Mesothelial cell of epicardium (in vitro differentiated cells): ENCODE measurements around the gene ABCG2. TPM values are rescaled to one million over a fixed set of nuclear protein-coding genes. Genes with fewer than 3 reads are reported as not detected.
A peak's percentile ranks its signal among the peaks of the same experiment; 100 is the strongest.

ENCODE experiments used
- DNase-seq, 2 experiments: peaks; one replicate each; pipeline ENCODE4 v3.0.0; 2021; ENCODE audit warnings: low spot score in 2 of 2; ENCODE audit not compliant: unreplicated experiment in 2 of 2
- H3K27ac Mint-ChIP-seq: 2 replicates; pipeline ENCODE4 v1.8.0; 2021; ENCODE audit warnings: mixed read lengths
- H3K27me3 Mint-ChIP-seq: 2 replicates; pipeline ENCODE4 v1.8.0; 2021; ENCODE audit warnings: low read depth, mixed read lengths
- H3K36me3 Mint-ChIP-seq: 2 replicates; pipeline ENCODE4 v1.8.0; 2021; ENCODE audit warnings: mixed read lengths
- H3K4me1 Mint-ChIP-seq: 2 replicates; pipeline ENCODE4 v1.8.0; 2021; ENCODE audit warnings: mixed read lengths
- H3K4me3 Mint-ChIP-seq: 2 replicates; pipeline ENCODE4 v1.8.0; 2021; ENCODE audit warnings: mild to moderate bottlenecking, moderate library complexity, mixed read lengths
- H3K9me3 Mint-ChIP-seq: 2 replicates; pipeline ENCODE4 v1.8.0; 2021; ENCODE audit warnings: mixed read lengths
- total RNA-seq: library from RNA; stranded (reverse); gene quantifications from 3 replicates; pipeline ENCODE4 v1.2.1, GENCODE V29; 2021
- TF ChIP-seq, protein P1 (sequence below): fragments of 200-600 bp; sonication (generic); IDR thresholded peaks from one replicate; pipeline ENCODE4 v1.5.0; 2021; ENCODE audit warnings: antibody characterized with exemption; ENCODE audit not compliant: unreplicated experiment

Gene ABCG2
- 0.82 to 0.92 TPM (median 0.86 TPM) in 3 replicates for total RNA-seq

DNA sequence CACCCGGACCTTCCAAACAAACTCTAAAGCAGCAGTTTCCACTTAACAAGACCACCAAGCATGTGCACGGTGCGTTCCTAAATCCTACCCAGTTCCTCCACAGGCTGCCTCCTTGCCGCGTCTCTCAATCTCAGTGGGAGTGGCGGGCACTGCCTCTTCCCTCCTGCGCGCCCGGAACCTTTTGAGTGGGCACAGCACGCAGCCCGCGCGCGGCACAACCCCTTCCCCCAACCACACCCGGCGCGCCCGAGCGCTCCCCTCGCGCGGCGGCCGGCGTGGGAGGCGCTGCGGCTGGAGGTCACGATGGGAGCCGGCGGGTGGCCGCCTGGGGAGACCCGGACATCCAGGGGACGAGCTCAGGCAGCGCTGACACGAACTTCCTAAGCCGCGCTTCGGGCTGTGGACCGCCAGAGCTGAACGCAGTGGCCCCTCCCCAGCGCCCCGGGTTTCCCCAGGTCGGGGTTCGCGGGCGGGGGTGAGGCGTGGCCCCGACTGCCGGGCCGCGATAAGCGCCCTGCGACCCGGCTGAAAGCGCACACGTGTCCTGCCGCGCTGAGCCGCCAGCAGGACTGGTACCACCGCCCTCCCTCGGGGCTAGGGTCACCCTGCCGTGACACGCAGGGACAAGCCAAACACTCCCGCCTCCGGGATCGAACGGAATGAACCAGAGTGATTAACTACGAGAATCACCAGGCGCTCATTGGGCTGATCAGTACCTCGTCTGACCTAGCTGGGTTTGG is at the start of gene ABCG2:
TSS of gene ABCG2 (minus strand) at position 151 of the 740 bp plus-strand sequence. CDS start 18,644 bp downstream, outside the sequence.
- Mint-ChIP-seq H3K4me1 (peaks cover 10% of the 10 kb centered on the region), H3K27ac (no peak within 1 kb of the TSS), H3K27me3 (peaks cover 23% of the 10 kb centered on the region), H3K36me3 (peaks cover 2% of the 10 kb centered on the region), H3K4me3 (peak within 1 kb of the TSS; percentile 69), H3K9me3 (no peaks in the 10 kb centered on the region)
- peak; percentile 22 to 39 for DNase-seq
- TF ChIP-seq, protein P1, sequence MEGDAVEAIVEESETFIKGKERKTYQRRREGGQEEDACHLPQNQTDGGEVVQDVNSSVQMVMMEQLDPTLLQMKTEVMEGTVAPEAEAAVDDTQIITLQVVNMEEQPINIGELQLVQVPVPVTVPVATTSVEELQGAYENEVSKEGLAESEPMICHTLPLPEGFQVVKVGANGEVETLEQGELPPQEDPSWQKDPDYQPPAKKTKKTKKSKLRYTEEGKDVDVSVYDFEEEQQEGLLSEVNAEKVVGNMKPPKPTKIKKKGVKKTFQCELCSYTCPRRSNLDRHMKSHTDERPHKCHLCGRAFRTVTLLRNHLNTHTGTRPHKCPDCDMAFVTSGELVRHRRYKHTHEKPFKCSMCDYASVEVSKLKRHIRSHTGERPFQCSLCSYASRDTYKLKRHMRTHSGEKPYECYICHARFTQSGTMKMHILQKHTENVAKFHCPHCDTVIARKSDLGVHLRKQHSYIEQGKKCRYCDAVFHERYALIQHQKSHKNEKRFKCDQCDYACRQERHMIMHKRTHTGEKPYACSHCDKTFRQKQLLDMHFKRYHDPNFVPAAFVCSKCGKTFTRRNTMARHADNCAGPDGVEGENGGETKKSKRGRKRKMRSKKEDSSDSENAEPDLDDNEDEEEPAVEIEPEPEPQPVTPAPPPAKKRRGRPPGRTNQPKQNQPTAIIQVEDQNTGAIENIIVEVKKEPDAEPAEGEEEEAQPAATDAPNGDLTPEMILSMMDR = no peak

DNA sequence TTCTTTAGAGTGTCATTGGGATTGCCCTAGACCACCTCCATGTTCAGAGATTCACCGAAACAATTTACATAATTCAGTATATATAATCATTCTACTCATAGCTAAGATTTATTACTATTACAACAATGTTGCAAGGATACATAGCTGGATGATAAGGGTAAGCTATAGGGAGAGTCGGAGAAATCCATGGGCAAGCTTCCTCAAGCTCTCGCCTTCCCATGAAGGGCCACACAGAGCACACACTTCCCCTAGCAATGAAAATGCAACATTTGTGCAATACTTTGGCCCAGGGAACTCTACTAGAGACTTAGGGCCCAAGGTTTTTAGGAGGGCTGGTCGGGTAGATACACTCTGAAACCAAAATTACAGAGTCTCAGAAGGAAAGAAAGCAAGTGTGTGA is 49.7 kb upstream of the ABCG2 start:
- Mint-ChIP-seq H3K27me3 (peaks cover 6% of the 10 kb centered on the region), H3K4me1 (peaks cover 2% of the 10 kb centered on the region), H3K9me3 (no peaks in the 10 kb centered on the region), H3K27ac (no peak overlapping the region), H3K4me3 (no peak overlapping the region), H3K36me3 (no peaks in the 10 kb centered on the region)
- TF ChIP-seq, protein P1 = no peak
- DNase-seq = no peak

DNA sequence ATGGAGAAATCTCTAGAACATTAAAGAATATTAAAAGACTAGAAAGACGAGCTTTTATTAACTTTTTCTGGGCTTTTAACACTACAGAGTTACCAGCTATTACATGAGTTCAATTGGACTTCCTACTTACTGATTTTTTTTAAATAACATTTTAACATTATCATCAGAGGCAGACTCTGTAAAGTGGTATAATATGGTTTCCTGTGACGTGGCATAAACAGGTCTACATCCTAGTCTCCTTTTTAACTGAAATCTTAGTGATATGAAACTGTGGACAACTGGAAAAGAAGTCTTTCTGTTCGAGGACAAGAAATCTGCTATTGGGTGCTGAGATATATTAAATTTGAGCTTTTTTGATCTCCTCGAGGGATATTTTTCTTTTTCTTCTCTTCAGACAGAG is 48.7 kb upstream of the ABCG2 start:
- Mint-ChIP-seq H3K4me1 (peaks cover 2% of the 10 kb centered on the region), H3K27ac (no peak overlapping the region), H3K4me3 (no peak overlapping the region), H3K9me3 (no peaks in the 10 kb centered on the region), H3K27me3 (peaks cover 2% of the 10 kb centered on the region), H3K36me3 (no peaks in the 10 kb centered on the region)
- TF ChIP-seq, protein P1 = no peak
- DNase-seq = no peak

DNA sequence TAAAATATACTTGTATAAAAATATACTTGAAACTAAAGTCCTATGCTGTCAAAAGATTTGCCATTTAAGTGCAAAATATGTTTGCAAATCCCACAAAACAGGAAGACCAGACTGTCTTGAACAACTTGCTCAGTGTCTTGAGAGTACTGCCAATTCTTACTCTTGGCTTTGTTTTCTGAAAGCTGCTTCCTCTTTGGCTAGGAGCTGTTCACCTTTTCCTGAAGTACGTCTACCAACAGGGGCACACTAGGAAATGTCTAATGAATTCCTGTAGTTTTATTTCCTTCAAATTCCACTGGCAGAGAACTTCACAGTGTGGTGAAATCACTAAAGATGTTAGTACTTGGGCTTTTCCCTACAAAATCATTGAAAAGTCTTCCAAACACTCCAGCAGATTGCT is 46.4 kb upstream of the ABCG2 start:
- no peak for DNase-seq
- Mint-ChIP-seq H3K4me1 (no peaks in the 10 kb centered on the region), H3K36me3 (no peaks in the 10 kb centered on the region), H3K27ac (no peak overlapping the region), H3K27me3 (no peaks in the 10 kb centered on the region), H3K9me3 (no peaks in the 10 kb centered on the region), H3K4me3 (no peak overlapping the region)
- TF ChIP-seq, protein P1 = no peak

DNA sequence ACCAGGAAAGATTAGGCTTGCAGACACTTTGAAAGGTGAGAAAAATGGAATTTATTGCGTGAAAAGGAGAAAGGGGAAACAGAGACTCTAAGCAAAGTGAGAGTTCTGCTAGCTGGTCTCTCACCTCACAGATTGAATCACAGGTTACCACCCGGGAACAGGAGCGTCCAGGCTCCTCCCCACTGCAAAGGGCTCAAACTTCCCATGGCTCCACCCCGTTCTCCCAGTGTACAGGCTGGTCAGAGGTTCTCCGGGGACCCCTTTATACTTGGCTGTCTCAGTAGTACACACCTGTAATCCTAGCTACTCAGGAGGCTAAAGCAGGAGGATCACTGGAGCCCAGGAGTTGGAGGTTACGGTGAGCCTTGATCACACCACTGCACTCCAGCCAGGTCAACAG is 44.0 kb upstream of the ABCG2 start:
- Mint-ChIP-seq H3K4me3 (no peak overlapping the region), H3K4me1 (no peaks in the 10 kb centered on the region), H3K9me3 (no peaks in the 10 kb centered on the region), H3K27me3 (no peaks in the 10 kb centered on the region), H3K27ac (no peak overlapping the region), H3K36me3 (no peaks in the 10 kb centered on the region)
- DNase-seq = no peak
- TF ChIP-seq, protein P1 = no peak

DNA sequence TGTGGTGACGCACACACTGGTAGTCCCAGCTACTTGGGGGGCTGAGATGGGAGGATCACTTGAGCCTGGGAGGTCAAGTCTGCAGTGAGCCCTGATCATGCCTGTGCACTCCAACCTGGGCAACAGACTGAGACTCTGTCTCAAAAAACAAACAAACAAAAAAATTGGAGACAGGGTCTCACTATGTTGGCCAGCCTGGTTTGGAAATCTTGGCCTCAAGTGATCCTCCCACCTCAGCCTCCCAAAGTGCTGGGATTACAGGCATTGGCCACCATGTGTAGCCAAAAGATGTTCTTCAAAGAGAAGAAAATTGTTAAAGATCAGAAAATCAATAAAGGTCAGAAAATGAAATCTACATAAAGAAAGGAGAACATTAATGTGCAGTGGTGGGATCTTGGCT is 41.7 kb upstream of the ABCG2 start:
- Mint-ChIP-seq H3K4me3 (no peak overlapping the region), H3K36me3 (no peaks in the 10 kb centered on the region), H3K27me3 (no peaks in the 10 kb centered on the region), H3K9me3 (no peaks in the 10 kb centered on the region), H3K27ac (no peak overlapping the region), H3K4me1 (peaks cover 12% of the 10 kb centered on the region)
- DNase-seq = no peak
- TF ChIP-seq, protein P1 = no peak
